Left ventricle myocardium superior (tissue), 1 donor: ENCODE measurements around the gene TRDMT1. TPM values are rescaled to one million over a fixed set of nuclear protein-coding genes. Genes with fewer than 3 reads are reported as not detected.

ENCODE experiments used
- ATAC-seq: fragments of 200-7000 bp; cut with Tn5 transposase; one replicate; pipeline ENCODE4 v1.9.1; 2020; ENCODE audit warnings: mild to moderate bottlenecking, moderate library complexity
- DNase-seq: peaks from one replicate; pipeline ENCODE4 v3.0.0-alpha.2; 2020
- intact Hi-C: fragments of 100-400 bp; cut with micrococcal nuclease; formaldehyde crosslinking; loops from one replicate; pipeline ENCODE4 v1.11.0; 2022
- total RNA-seq: library from RNA; stranded (reverse); fragmentation: NEBNext Ultra II Directional; extraction: Animal tissue kit (Norgen Biotek cat#: 25700); gene quantifications from one replicate; pipeline ENCODE4 v1.2.1, GENCODE V29; 2021
- donor health status: DM: no; HTN: yes; CAD: no; lungs with severe emphysema.

TRDMT1 gene
- total RNA-seq, 1 donor from 2014 or later = 3.8 TPM

- intact Hi-C loops = loop anchor here (5.0 kb wide), 1 partner anchor 341 kb away; no protein-coding TSS in a partner anchor
- peak; percentile 41 for DNase-seq
- ATAC-seq = no peak
These were observed 32.0 kb upstream of the TRDMT1 start for GRCh38 chr10:17233286-17233991.

- no peak for DNase-seq
- no peak for ATAC-seq
- intact Hi-C loops = loop anchor here (5.0 kb wide), 1 partner anchor 340 kb away; no protein-coding TSS in a partner anchor
These were observed 30.9 kb upstream of the TRDMT1 start for GRCh38 chr10:17232276-17232960.

- intact Hi-C loops = loop anchor here (5.0 kb wide), 1 partner anchor 339 kb away; no protein-coding TSS in a partner anchor
- DNase-seq (no peak), ATAC-seq (no peak)
These were observed 30.3 kb upstream of the TRDMT1 start for GRCh38 chr10:17231788-17232187.

- DNase-seq = peak; percentile 89
- intact Hi-C loops = loop anchor here (5.0 kb wide), 1 partner anchor 338 kb away; no protein-coding TSS in a partner anchor
- ATAC-seq = peak; percentile 64
These were observed 28.7 kb upstream of the TRDMT1 start for GRCh38 chr10:17229967-17230682.

- ATAC-seq (no peak), DNase-seq (no peak)
- intact Hi-C loops = no loop called here
These were observed 28.2 kb upstream of the TRDMT1 start for GRCh38 chr10:17229717-17229966.

GRCh38 chr10:17229016-17229716 lies 27.7 kb upstream of the TRDMT1 start:
- DNase-seq (peak; percentile 93), ATAC-seq (peak; percentile 88)
- intact Hi-C loops = no loop called here

- DNase-seq = peak; percentile 90
- peak; percentile 76 for ATAC-seq
- intact Hi-C loops = no loop called here
These were observed 26.9 kb upstream of the TRDMT1 start, which contains the start of gene VIM for GRCh38 chr10:17228091-17229015. VIM (plus strand) TSS chr10:17228241; CDS start chr10:17229423, 1,182 bp downstream.

GRCh38 chr10:17227367-17228090 lies 26.1 kb upstream of the TRDMT1 start:
- DNase-seq = no peak
- intact Hi-C loops = no loop called here
- no peak for ATAC-seq

GRCh38 chr10:17226891-17227303 lies 25.4 kb upstream of the TRDMT1 start:
- ATAC-seq (no peak), DNase-seq (peak; percentile 30)
- intact Hi-C loops = no loop called here

GRCh38 chr10:17225808-17226207 lies 24.3 kb upstream of the TRDMT1 start:
- DNase-seq = no peak
- intact Hi-C loops = no loop called here
- no peak for ATAC-seq

- ATAC-seq = no peak
- intact Hi-C loops = no loop called here
- no peak for DNase-seq
These were observed 20.9 kb upstream of the TRDMT1 start for GRCh38 chr10:17222329-17222728.

- intact Hi-C loops = no loop called here
These were observed 19.2 kb upstream of the TRDMT1 start for GRCh38 chr10:17220652-17221100.

GRCh38 chr10:17219024-17219423 lies 17.6 kb upstream of the TRDMT1 start:
- intact Hi-C loops = no loop called here
- ATAC-seq (no peak), DNase-seq (no peak)

More at GRCh38 chr10:17220652-17221100, 19.2 kb upstream of the TRDMT1 start:
- DNase-seq (no peak), ATAC-seq (no peak)

- DNase-seq = no peak
- intact Hi-C loops = no loop called here
- ATAC-seq = no peak
These were observed 16.3 kb upstream of the TRDMT1 start for GRCh38 chr10:17217631-17218232.

- no peak for ATAC-seq
- DNase-seq = no peak
- intact Hi-C loops = no loop called here
These were observed 15.5 kb upstream of the TRDMT1 start for GRCh38 chr10:17216901-17217395.

- intact Hi-C loops = no loop called here
- DNase-seq (no peak), ATAC-seq (peak; percentile 90)
These were observed 14.9 kb upstream of the TRDMT1 start for GRCh38 chr10:17216217-17216900.

- ATAC-seq (no peak), DNase-seq (no peak)
- intact Hi-C loops = no loop called here
These were observed 14.3 kb upstream of the TRDMT1 start for GRCh38 chr10:17215782-17216122.
